Gastrocnemius medialis (tissue), 4 donors: ENCODE results near the gene CLNK.

Experiments used
- POLR2A ChIP-seq, 2 donors: fragments of 450-650 bp; IDR thresholded peaks; one replicate each; pipeline ENCODE4 v1.6.1; 2017; ENCODE audit warnings: antibody characterized with exemption in 2 of 2, mild to moderate bottlenecking in 2 of 2, moderate library complexity in 2 of 2
- TF ChIP-seq, protein P1 (sequence below), 5 experiments: fragments of 450-650 bp in 3 of 5; fragments of 200-600 bp in 2 of 5; sonication (generic) in 2 of 5; IDR thresholded peaks in 4 of 5; conservative IDR thresholded peaks in 1 of 5; 1 replicate in 4 of 5; 2 replicates in 1 of 5; pipeline ENCODE4 v1.5.1; 2016 to 2019; ENCODE audit warnings: antibody characterized with exemption in 5 of 5, mild to moderate bottlenecking in 3 of 5, moderate library complexity in 3 of 5

DNA sequence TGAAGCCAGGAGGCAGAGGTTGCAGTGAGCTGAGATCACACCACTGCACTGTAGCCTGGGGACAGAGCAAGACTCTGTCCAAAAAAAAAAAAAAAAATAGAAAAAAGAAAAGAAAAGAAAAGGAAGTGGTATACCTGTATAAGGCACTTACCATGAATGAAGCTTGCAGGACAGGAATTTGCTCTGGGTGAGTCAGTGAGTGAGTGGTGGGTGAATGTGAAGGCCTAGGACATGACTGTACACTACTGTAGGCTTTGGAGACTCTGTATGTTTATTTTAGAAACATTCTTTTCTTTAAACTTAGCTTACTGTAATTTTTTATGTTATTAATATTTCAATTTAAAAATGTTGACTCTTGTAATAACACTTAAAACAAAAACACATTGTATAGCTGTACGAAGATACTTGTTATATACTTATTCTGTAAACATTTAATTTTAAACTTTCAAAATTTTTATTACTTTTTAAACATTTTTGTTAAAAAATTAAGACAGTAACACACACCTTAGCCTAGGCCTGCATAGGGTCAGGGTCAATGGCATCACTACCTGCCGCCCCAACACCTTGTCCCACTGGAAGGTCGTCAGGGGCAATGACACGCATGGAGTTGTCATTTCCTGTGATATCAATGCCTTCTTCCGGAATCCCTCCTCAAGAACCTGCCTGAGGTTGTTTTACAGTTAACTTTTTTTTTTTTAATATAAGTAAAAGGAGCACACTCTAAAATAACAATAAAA lies 78.7 kb downstream of the CLNK start:
- TF ChIP-seq, protein P1, sequence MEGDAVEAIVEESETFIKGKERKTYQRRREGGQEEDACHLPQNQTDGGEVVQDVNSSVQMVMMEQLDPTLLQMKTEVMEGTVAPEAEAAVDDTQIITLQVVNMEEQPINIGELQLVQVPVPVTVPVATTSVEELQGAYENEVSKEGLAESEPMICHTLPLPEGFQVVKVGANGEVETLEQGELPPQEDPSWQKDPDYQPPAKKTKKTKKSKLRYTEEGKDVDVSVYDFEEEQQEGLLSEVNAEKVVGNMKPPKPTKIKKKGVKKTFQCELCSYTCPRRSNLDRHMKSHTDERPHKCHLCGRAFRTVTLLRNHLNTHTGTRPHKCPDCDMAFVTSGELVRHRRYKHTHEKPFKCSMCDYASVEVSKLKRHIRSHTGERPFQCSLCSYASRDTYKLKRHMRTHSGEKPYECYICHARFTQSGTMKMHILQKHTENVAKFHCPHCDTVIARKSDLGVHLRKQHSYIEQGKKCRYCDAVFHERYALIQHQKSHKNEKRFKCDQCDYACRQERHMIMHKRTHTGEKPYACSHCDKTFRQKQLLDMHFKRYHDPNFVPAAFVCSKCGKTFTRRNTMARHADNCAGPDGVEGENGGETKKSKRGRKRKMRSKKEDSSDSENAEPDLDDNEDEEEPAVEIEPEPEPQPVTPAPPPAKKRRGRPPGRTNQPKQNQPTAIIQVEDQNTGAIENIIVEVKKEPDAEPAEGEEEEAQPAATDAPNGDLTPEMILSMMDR (IDR thresholded peaks at IDR 0.05 in 4 of 5, conservative IDR thresholded peaks at IDR 0.05 in 1 of 5), result no peak
- TF ChIP-seq POLR2A (IDR thresholded peaks at IDR 0.05), result no peak
